GM23248 (cell line): ENCODE measurements around the gene ASB3.

Experiments
- EZH2 ChIP-seq: fragments of 200-600 bp; sonication (generic); IDR thresholded peaks from 2 replicates; pipeline ENCODE4 v1.6.1; 2018; ENCODE audit warnings: antibody characterized with exemption, mild to moderate bottlenecking; ENCODE audit not compliant: insufficient read depth, poor library complexity, severe bottlenecking
- EZH2phosphoT487 ChIP-seq: fragments of 200-600 bp; sonication (generic); IDR thresholded peaks from 2 replicates; pipeline ENCODE4 v1.6.1; 2018; ENCODE audit warnings: antibody characterized with exemption, moderate library complexity, mild to moderate bottlenecking, low read depth; ENCODE audit not compliant: insufficient read depth

GRCh38 chr2:53641290-53641689 lies 145.5 kb downstream of the ASB3 start:
- TF ChIP-seq EZH2phosphoT487 = no peak
- TF ChIP-seq EZH2 = no peak
